Pericardium fibroblast (primary cell): ENCODE measurements around the gene INPP5F. TPM values are rescaled to one million over a fixed set of nuclear protein-coding genes. Genes with fewer than 3 reads are reported as not detected.

ENCODE experiments used
- total RNA-seq: library from RNA; depleted of rRNA; stranded (reverse); fragments of >200 nt; gene quantifications from 2 replicates; pipeline ENCODE4 v1.2.3, GENCODE V29; 2015

The INPP5F gene
- 12.4 and 13.4 TPM in 2 replicates for total RNA-seq

DNA sequence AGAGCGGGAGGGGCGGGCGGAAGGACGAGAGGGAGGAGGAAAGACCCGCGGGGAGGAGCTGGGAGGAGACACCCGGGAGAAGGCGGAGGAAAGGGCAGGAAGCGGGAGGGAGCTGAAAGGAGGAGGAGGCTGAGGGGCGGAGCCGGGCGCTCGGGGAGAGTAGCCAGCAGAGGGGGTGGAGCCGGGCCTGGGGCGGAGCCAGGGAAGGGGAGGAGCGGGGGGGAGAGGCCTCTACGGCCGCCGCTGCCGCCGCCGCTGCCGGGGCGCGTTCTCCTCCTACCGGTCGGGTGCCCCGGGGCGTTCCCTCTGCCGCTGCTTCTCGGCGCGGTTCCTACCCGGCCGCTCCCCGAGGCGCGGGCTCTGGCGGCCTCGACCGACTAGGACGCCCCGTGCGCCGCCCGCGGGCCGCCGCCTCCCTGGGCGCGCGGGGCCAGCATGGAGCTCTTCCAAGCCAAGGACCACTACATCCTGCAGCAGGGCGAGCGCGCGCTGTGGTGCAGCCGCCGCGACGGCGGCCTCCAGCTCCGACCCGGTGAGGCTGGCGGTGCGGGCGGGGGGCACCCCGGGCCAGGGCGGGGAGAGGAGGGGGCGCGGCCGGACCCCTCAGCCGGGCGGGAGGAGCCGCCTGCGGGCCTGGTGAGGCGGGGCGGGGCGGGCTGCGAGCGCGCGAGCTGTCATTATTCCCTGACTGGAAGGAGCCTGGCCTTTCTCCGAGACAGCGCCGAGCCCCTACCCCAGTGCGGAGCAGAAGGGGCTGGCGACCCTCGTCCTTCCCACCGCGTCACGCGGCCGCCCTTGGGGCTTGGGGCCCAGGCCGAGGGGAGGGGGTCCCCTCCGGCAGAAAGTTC lies at the start of gene INPP5F:
TSS of gene INPP5F (plus strand) at position 223 of the 848 bp plus-strand sequence. CDS start at position 436, 213 bp downstream.

DNA sequence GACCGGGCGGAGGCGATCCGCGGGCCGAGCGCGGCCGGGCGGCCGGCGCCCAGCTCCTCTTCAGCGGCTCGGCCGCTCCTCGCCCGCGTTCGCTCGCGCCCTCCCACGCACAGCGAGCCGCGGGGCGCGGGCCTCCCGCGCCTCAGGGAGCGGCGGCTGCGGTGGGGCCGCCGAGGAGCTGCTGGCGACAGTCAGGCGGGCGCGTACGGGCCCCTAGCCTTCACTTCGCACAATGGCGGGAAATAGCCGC lies 146.7 kb downstream of the INPP5F start, which contains the start of gene MCMBP:
TSS of gene MCMBP (minus strand) at position 234 of the 250 bp plus-strand sequence. CDS start 259 bp downstream, outside the sequence.

Other genes starting within 250 kb of the INPP5F start
- gene RGS10, start 183.3 kb upstream of the INPP5F start, total RNA-seq, result 39.4 and 69.9 TPM in 2 replicates
- 25.2 and 41.9 TPM in 2 replicates for gene TIAL1, start 129.1 kb upstream of the INPP5F start, total RNA-seq
- 44.4 and 52.6 TPM in 2 replicates for gene BAG3, start 74.7 kb upstream of the INPP5F start, total RNA-seq
- 28.9 and 38.2 TPM in 2 replicates for gene MCMBP, start 146.8 kb downstream of the INPP5F start, total RNA-seq
- gene SEC23IP, start 166.7 kb downstream of the INPP5F start, total RNA-seq, result 14.6 and 14.8 TPM in 2 replicates